ENCODE data around the gene IGFL1. TPM values are rescaled to one million over a fixed set of nuclear protein-coding genes. Genes with fewer than 3 reads are reported as not detected.
"Not testable (repeated sequence)": the region's sequence is repeated elsewhere in the genome, so short reads cannot be mapped to it uniquely, and the experiment has no call there.

The IGFL1 gene
- total RNA-seq, 1 donor, result not detected

GRCh38 chr19:46189971-46190888 lies 39.3 kb upstream of the IGFL1 start:
- no peak for TF ChIP-seq CTCF (IDR thresholded peaks at IDR 0.05; ENCODE audit: insufficient read depth, low read length)
- no peak for DNase-seq (ENCODE audit: low read depth)
- H3K4me3 ChIP-seq (ENCODE audit: low read depth, low read length), result no peak overlapping the region

GRCh38 chr19:46191356-46191755 lies 38.2 kb upstream of the IGFL1 start:
- H3K4me3 ChIP-seq (ENCODE audit: low read depth, low read length), result no peak overlapping the region
- no peak for TF ChIP-seq CTCF (IDR thresholded peaks at IDR 0.05; ENCODE audit: insufficient read depth, low read length)
- DNase-seq (ENCODE audit: low read depth), result no peak

GRCh38 chr19:46191972-46192371 lies 37.6 kb upstream of the IGFL1 start:
- TF ChIP-seq CTCF (IDR thresholded peaks at IDR 0.05; ENCODE audit: insufficient read depth, low read length), result no peak
- DNase-seq (ENCODE audit: low read depth), result no peak
- no peak overlapping the region for H3K4me3 ChIP-seq (ENCODE audit: low read depth, low read length)

GRCh38 chr19:46192626-46192991 lies 36.9 kb upstream of the IGFL1 start:
- not testable (repeated sequence) for H3K4me3 ChIP-seq (ENCODE audit: low read depth, low read length); DNase-seq (ENCODE audit: low read depth)

GRCh38 chr19:46192992-46193650 lies 36.4 kb upstream of the IGFL1 start:
- peak; percentile 38 for DNase-seq (ENCODE audit: low read depth)
- no peak overlapping the region for H3K4me3 ChIP-seq (ENCODE audit: low read depth, low read length)
- no peak for TF ChIP-seq CTCF (IDR thresholded peaks at IDR 0.05; ENCODE audit: insufficient read depth, low read length)

GRCh38 chr19:46193678-46194077 lies 35.9 kb upstream of the IGFL1 start:
- no peak for TF ChIP-seq CTCF (IDR thresholded peaks at IDR 0.05; ENCODE audit: insufficient read depth, low read length)
- H3K4me3 ChIP-seq (ENCODE audit: low read depth, low read length), result no peak overlapping the region
- no peak for DNase-seq (ENCODE audit: low read depth)

GRCh38 chr19:46195104-46195503 lies 34.4 kb upstream of the IGFL1 start:
- H3K4me3 ChIP-seq (ENCODE audit: low read depth, low read length), result no peak overlapping the region
- DNase-seq (ENCODE audit: low read depth), result no peak
- TF ChIP-seq CTCF (IDR thresholded peaks at IDR 0.05; ENCODE audit: insufficient read depth, low read length), result no peak

GRCh38 chr19:46195919-46196318 lies 33.6 kb upstream of the IGFL1 start:
- H3K4me3 ChIP-seq (ENCODE audit: low read depth, low read length); DNase-seq (ENCODE audit: low read depth): not testable (repeated sequence)

All from fibroblast of the aortic adventitia (primary cell).